ENCODE data around the gene FREM2.

- TF ChIP-seq POLR2A (IDR thresholded peaks at IDR 0.05) (no peak), POLR2AphosphoS5 (IDR thresholded peaks at IDR 0.05) (no peak), CTCF (IDR thresholded peaks at IDR 0.05) (no peak), EP300 (IDR thresholded peaks at IDR 0.05) (no peak)
Observed at GRCh38 chr13:38684714-38685113, 2.2 kb upstream of the FREM2 start.

Data from sigmoid colon (tissue), 4 donors.